DOHH2 (cell line): ENCODE data around the gene NUPR1.
"Not testable (repeated sequence)": the region's sequence is repeated elsewhere in the genome, so short reads cannot be mapped to it uniquely, and the experiment has no call there.

ENCODE experiments used
- H3F3A ChIP-seq: fragments of 200-600 bp; sonication (generic), shearing (Covaris generic); 2 replicates; pipeline ENCODE4 v1.6.0; 2016; ENCODE audit warnings: antibody characterized with exemption, mild to moderate bottlenecking; ENCODE audit not compliant: control insufficient read depth, insufficient read depth
- H3K27ac ChIP-seq: fragments of 200-600 bp; sonication (generic); 2 replicates; pipeline ENCODE4 v1.5.1; 2014; ENCODE audit warnings: low read depth, mild to moderate bottlenecking, low read length, moderate library complexity
- H3K27me3 ChIP-seq: fragments of 200-600 bp; sonication (generic); 2 replicates; pipeline ENCODE4 v1.6.1; 2014; ENCODE audit warnings: mild to moderate bottlenecking, low read length, mixed read lengths; ENCODE audit not compliant: control insufficient read depth
- H3K36me3 ChIP-seq: fragments of 200-600 bp; sonication (generic); 2 replicates; pipeline ENCODE4 v1.6.1; 2014; ENCODE audit warnings: mild to moderate bottlenecking, low read length, moderate library complexity, mixed read lengths; ENCODE audit not compliant: control insufficient read depth
- H3K4me1 ChIP-seq: fragments of 200-600 bp; sonication (generic); 2 replicates; pipeline ENCODE4 v1.6.1; 2014; ENCODE audit warnings: mild to moderate bottlenecking, low read length, mixed read lengths; ENCODE audit not compliant: control insufficient read depth
- H3K4me2 ChIP-seq: fragments of 200-600 bp; sonication (generic); 2 replicates; pipeline ENCODE4 v1.6.0; 2014; ENCODE audit warnings: mild to moderate bottlenecking, low read length, moderate library complexity
- H3K4me3 ChIP-seq: fragments of 200-600 bp; sonication (generic); 2 replicates; pipeline ENCODE4 v1.5.1; 2014; ENCODE audit warnings: mild to moderate bottlenecking, low read length, mixed read lengths
- H3K79me2 ChIP-seq: fragments of 200-600 bp; sonication (generic); 2 replicates; pipeline ENCODE4 v1.6.1; 2014; ENCODE audit warnings: mild to moderate bottlenecking, low read length, mixed read lengths; ENCODE audit not compliant: control insufficient read depth
- H3K9me2 ChIP-seq: fragments of 200-600 bp; sonication (generic); replicated peaks from 2 replicates; pipeline ENCODE4 v1.6.1; 2014; ENCODE audit warnings: mild to moderate bottlenecking, low read length, mixed read lengths; ENCODE audit not compliant: control insufficient read depth
- H3K9me3 ChIP-seq: fragments of 200-600 bp; sonication (generic); 2 replicates; pipeline ENCODE4 v1.6.1; 2014; ENCODE audit warnings: antibody characterized with exemption, low read length, mixed read lengths; ENCODE audit not compliant: control insufficient read depth, insufficient read depth
- H4K20me1 ChIP-seq: fragments of 200-600 bp; sonication (generic); 2 replicates; pipeline ENCODE4 v1.6.0; 2014; ENCODE audit warnings: low read depth, mild to moderate bottlenecking, antibody characterized with exemption, low read length, moderate library complexity; ENCODE audit not compliant: control insufficient read depth, insufficient read depth
- CTCF ChIP-seq: fragments of 200-600 bp; sonication (generic); IDR thresholded peaks from one replicate; pipeline ENCODE4 v1.5.1; 2014; ENCODE audit warnings: antibody characterized with exemption, mild to moderate bottlenecking, low read depth, low read length; ENCODE audit not compliant: poor library complexity, severe bottlenecking
- EZH2phosphoT487 ChIP-seq: fragments of 200-600 bp; sonication (generic); IDR thresholded peaks from 2 replicates; pipeline ENCODE4 v1.6.1; 2017; ENCODE audit warnings: borderline replicate concordance, mild to moderate bottlenecking, antibody characterized with exemption, low read length, moderate library complexity, mixed read lengths

Gene NUPR1

GRCh38 chr16:28491230-28491969, 47.4 kb downstream of the NUPR1 start:
- Histone ChIP-seq H3K27me3 (no peaks in the 10 kb centered on the region), H3K9me2 (no peaks in the 10 kb centered on the region), H3K4me3 (peak overlapping the region; percentile 86), H3K27ac (peak overlapping the region; percentile 89), H3K79me2 (peaks cover 12% of the 10 kb centered on the region), H3K4me2 (peak overlapping the region; percentile 76), H4K20me1 (no peaks in the 10 kb centered on the region), H3F3A (no peaks in the 10 kb centered on the region), H3K9me3 (no peaks in the 10 kb centered on the region), H3K4me1 (peaks cover 27% of the 10 kb centered on the region), H3K36me3 (peaks cover 8% of the 10 kb centered on the region; the same call in 1 of the 2 replicates)
- peak; percentile 21 for TF ChIP-seq CTCF
- no peak for TF ChIP-seq EZH2phosphoT487

- TF ChIP-seq CTCF: no peak
- no peak for TF ChIP-seq EZH2phosphoT487
- Histone ChIP-seq H3F3A (no peaks in the 10 kb centered on the region), H3K4me1 (no peaks in the 10 kb centered on the region), H4K20me1 (no peaks in the 10 kb centered on the region), H3K79me2 (peaks cover 3% of the 10 kb centered on the region), H3K4me2 (no peak overlapping the region), H3K4me3 (no peak overlapping the region), H3K36me3 (peaks cover 8% of the 10 kb centered on the region; the same call in 1 of the 2 replicates), H3K9me2 (no peaks in the 10 kb centered on the region), H3K27ac (no peak overlapping the region), H3K27me3 (no peaks in the 10 kb centered on the region), H3K9me3 (no peaks in the 10 kb centered on the region)
Observed at GRCh38 chr16:28486266-28486665, 52.5 kb downstream of the NUPR1 start.

- H3K36me3 ChIP-seq, H3K4me1 ChIP-seq, H3K79me2 ChIP-seq, H3K27me3 ChIP-seq, H3K4me3 ChIP-seq, H4K20me1 ChIP-seq, H3K9me2 ChIP-seq, H3K4me2 ChIP-seq, H3K27ac ChIP-seq, H3K9me3 ChIP-seq, H3F3A ChIP-seq: not testable (repeated sequence)
Observed at GRCh38 chr16:28483361-28483760, 55.4 kb downstream of the NUPR1 start.
